ENCODE measurements around the gene TMEM208. TPM values are rescaled to one million over a fixed set of nuclear protein-coding genes. Genes with fewer than 3 reads are reported as not detected.

The TMEM208 gene
- total and polyA plus RNA-seq, 3 experiments from 2014 or later: 58.4 to 83.7 (median 69.5) TPM

DNA sequence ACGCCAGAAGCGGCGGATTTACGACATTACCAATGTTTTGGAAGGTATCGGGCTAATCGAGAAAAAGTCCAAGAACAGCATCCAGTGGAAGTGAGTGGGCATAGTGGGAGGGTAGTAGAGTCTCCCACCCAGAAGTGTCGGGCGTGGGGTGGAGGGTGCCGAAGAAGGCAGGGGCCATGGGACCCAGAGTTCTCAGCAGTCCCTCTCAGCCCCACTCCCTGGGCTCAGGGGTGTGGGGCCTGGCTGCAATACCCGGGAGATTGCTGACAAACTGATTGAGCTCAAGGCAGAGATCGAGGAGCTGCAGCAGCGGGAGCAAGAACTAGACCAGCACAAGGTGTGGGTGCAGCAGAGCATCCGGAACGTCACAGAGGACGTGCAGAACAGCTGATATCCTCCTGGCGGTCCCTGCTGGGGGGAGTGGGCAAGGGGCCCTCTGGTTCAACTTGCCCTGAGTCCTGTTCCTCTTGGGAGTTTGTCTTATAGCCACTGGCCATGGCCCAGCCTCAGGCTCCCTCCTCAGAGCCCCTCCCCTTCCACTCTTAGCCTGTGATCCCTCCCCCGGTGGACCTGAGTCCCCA is 34.1 kb upstream of the TMEM208 start:
- no peak for DNase-seq
- no peaks in the 10 kb centered on the region for H3K9me3 Mint-ChIP-seq
- Histone ChIP-seq H3K36me3 (ENCODE audit: insufficient read depth, low read length) (peaks cover 37% of the 10 kb centered on the region), H3K4me3 (ENCODE audit: low read length) (peak overlapping the region; percentile 84), H3K9me3 (ENCODE audit: low read length) (no peaks in the 10 kb centered on the region), H3K27me3 (ENCODE audit: insufficient read depth, low read length, poor library complexity, severe bottlenecking) (no peaks in the 10 kb centered on the region), H3K27ac (ENCODE audit: low read depth, low read length) (peak overlapping the region; percentile 81), H3K4me1 (ENCODE audit: insufficient read depth, low read length) (peaks cover 24% of the 10 kb centered on the region)
- H3K4me1 Mint-ChIP-seq: peaks cover 34 to 56% (median 52%) of the 10 kb centered on the region in 3 donors
- no peaks in the 10 kb centered on the region for H3K27me3 Mint-ChIP-seq
- peak overlapping the region; percentile 84 to 95 (median 91) for H3K4me3 Mint-ChIP-seq
- ChIA-PET CTCF (interaction anchor here (0.6 to 1.7 kb wide), 6 partner anchors 30 to 177 kb away, joined by 3 to 8 read pairs (median 3); partner anchors contain the start of gene SLC9A5), POLR2A (interaction anchor here (1.3 to 1.5 kb wide), 2 partner anchors 52 to 165 kb away, joined by 4 to 9 read pairs; no protein-coding TSS in a partner anchor)
- H3K27ac Mint-ChIP-seq: peak overlapping the region; percentile 79 to 98 (median 92)
- H3K36me3 Mint-ChIP-seq: peaks cover 8 to 53% (median 11%) of the 10 kb centered on the region in 3 donors

DNA sequence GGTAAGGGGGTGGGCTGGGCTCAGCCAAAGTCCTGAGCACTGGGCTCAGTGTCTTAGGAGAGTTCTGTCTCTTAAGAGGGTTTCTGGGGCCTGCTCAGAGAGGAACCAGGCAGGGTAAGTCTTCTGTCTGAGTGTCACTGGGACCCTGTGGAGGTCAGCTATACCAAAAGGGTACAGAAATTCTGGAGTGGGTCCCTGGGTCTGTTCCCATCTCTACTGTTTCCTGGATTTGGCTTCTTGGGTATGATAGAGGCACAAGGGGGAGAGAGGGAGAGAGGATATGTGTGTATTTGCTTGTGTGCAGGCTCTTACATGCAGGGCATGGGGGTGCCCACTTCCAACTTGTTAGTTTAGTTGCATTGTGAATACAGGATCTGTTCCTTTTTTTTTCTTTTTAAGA is 33.4 kb upstream of the TMEM208 start:
- Histone ChIP-seq H3K4me1 (ENCODE audit: insufficient read depth, low read length) (peaks cover 24% of the 10 kb centered on the region), H3K36me3 (ENCODE audit: insufficient read depth, low read length) (peaks cover 42% of the 10 kb centered on the region), H3K9me3 (ENCODE audit: low read length) (no peaks in the 10 kb centered on the region), H3K4me3 (ENCODE audit: low read length) (peak overlapping the region; percentile 84), H3K27me3 (ENCODE audit: insufficient read depth, low read length, poor library complexity, severe bottlenecking) (no peaks in the 10 kb centered on the region), H3K27ac (ENCODE audit: low read depth, low read length) (peak overlapping the region; percentile 81)
- no peak for DNase-seq
- CTCF ChIA-PET: interaction anchor here (0.9 to 1.9 kb wide), 4 partner anchors 9 to 177 kb away, joined by 3 to 8 read pairs (median 5); no protein-coding TSS in a partner anchor
- peaks cover 8 to 59% (median 11%) of the 10 kb centered on the region in 3 donors for H3K36me3 Mint-ChIP-seq
- H3K27me3 Mint-ChIP-seq: no peaks in the 10 kb centered on the region
- peak overlapping the region in 7 of 8 donors; percentile 79 to 98 (median 92) for H3K27ac Mint-ChIP-seq
- POLR2A ChIA-PET: interaction anchor here (1.3 to 1.5 kb wide), 2 partner anchors 51 to 165 kb away, joined by 4 to 9 read pairs; no protein-coding TSS in a partner anchor
- no peaks in the 10 kb centered on the region for H3K9me3 Mint-ChIP-seq
- peak overlapping the region; percentile 84 to 95 (median 91) for H3K4me3 Mint-ChIP-seq
- H3K4me1 Mint-ChIP-seq: peaks cover 34 to 62% (median 52%) of the 10 kb centered on the region in 3 donors

DNA sequence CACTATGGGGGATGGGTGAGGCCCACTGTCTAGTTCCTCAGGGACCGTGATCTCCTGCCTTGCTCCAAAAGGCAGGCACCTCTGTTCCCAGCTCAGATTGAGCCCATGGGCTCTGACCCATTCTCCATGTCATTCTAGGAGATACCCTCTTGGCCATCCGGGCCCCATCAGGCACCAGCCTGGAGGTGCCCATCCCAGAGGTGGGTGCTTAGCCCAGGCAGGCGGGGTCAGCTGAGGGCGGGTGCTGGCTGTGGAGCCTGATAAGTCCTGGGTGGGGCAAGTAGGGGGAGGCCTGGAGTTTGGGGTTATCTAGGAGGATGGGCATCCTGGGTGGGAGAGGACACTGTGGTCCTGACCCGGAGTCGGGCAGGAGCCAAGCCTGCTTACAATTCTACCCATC is 32.7 kb upstream of the TMEM208 start:
- Histone ChIP-seq H3K4me3 (ENCODE audit: low read length) (no peak overlapping the region), H3K27ac (ENCODE audit: low read depth, low read length) (no peak overlapping the region), H3K9me3 (ENCODE audit: low read length) (no peaks in the 10 kb centered on the region), H3K27me3 (ENCODE audit: insufficient read depth, low read length, poor library complexity, severe bottlenecking) (no peaks in the 10 kb centered on the region), H3K4me1 (ENCODE audit: insufficient read depth, low read length) (peaks cover 24% of the 10 kb centered on the region), H3K36me3 (ENCODE audit: insufficient read depth, low read length) (peaks cover 42% of the 10 kb centered on the region)
- ChIA-PET CTCF (interaction anchor here (1.3 to 1.9 kb wide), 3 partner anchors 9 to 53 kb away, joined by 3 to 8 read pairs (median 6); partner anchors contain the start of gene FHOD1), POLR2A (no interaction called here)
- peaks cover 34 to 62% (median 52%) of the 10 kb centered on the region in 3 donors for H3K4me1 Mint-ChIP-seq
- H3K27ac Mint-ChIP-seq: peak overlapping the region in 6 of 8 donors; percentile 79 to 96 (median 92)
- DNase-seq: no peak
- peak overlapping the region; percentile 44 to 95 (median 90) for H3K4me3 Mint-ChIP-seq
- H3K9me3 Mint-ChIP-seq: no peaks in the 10 kb centered on the region
- H3K36me3 Mint-ChIP-seq: peaks cover 8 to 60% (median 11%) of the 10 kb centered on the region in 3 donors
- no peaks in the 10 kb centered on the region for H3K27me3 Mint-ChIP-seq

DNA sequence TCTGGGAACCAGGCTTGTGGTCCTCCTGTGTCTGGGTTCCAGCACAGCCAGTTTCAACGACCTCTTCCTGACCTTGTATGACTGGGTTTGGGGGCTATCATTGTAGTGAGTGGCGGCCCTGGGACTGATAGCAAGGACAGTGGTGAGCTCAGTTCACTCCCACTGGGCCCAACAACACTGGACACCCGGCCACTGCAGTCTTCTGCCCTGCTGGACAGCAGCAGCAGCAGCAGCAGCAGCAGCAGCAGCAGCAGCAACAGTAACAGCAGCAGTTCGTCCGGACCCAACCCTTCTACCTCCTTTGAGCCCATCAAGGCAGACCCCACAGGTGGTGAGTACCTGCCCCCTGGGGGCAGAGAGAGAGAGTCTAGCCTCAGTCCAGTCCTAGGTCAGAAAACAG is 31.3 kb upstream of the TMEM208 start:
- peaks cover 42% of the 10 kb centered on the region for H3K36me3 ChIP-seq (ENCODE audit: insufficient read depth, low read length)
- CTCF ChIA-PET: no interaction called here
- no peak overlapping the region for H3K4me3 ChIP-seq (ENCODE audit: low read length)
- H3K27ac ChIP-seq (ENCODE audit: low read depth, low read length): no peak overlapping the region
- peaks cover 24% of the 10 kb centered on the region for H3K4me1 ChIP-seq (ENCODE audit: insufficient read depth, low read length)
- H3K9me3 ChIP-seq (ENCODE audit: low read length): no peaks in the 10 kb centered on the region
- H3K4me1 Mint-ChIP-seq: peaks cover 34 to 62% (median 52%) of the 10 kb centered on the region in 3 donors
- H3K27ac Mint-ChIP-seq: peak overlapping the region in 4 of 8 donors; percentile 23 to 91 (median 72)
- H3K9me3 Mint-ChIP-seq: no peaks in the 10 kb centered on the region
- POLR2A ChIA-PET: no interaction called here
- H3K4me3 Mint-ChIP-seq: no peak overlapping the region
- DNase-seq: no peak
- H3K36me3 Mint-ChIP-seq: peaks cover 8 to 71% (median 11%) of the 10 kb centered on the region in 3 donors
- no peaks in the 10 kb centered on the region for H3K27me3 ChIP-seq (ENCODE audit: insufficient read depth, low read length, poor library complexity, severe bottlenecking)
- H3K27me3 Mint-ChIP-seq: no peaks in the 10 kb centered on the region

DNA sequence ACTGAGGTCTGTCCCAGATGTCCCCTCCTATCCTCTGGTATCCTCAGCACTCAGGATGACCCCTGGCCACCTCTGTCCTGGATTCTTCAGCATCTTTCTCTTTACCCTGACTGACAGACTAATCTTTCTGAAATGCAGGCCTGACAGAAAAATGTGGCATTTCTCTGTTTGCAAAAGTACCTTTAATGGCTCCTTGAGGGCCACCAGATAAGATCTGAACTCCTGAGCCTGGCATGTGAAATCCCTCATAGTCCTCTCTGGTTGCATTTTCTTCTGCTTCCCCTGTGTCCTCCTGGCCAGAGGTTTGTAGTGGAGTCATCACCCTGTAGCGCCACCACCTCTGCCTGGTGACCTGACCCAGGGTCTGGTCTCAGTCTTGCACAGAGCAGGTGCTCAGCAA is 30.0 kb upstream of the TMEM208 start:
- Histone ChIP-seq H3K4me1 (ENCODE audit: insufficient read depth, low read length) (peaks cover 16% of the 10 kb centered on the region), H3K36me3 (ENCODE audit: insufficient read depth, low read length) (peaks cover 42% of the 10 kb centered on the region), H3K9me3 (ENCODE audit: low read length) (no peaks in the 10 kb centered on the region), H3K4me3 (ENCODE audit: low read length) (no peak overlapping the region), H3K27me3 (ENCODE audit: insufficient read depth, low read length, poor library complexity, severe bottlenecking) (no peaks in the 10 kb centered on the region), H3K27ac (ENCODE audit: low read depth, low read length) (no peak overlapping the region)
- ChIA-PET POLR2A (no interaction called here), CTCF (interaction anchor here (1.5 kb wide), 2 partner anchors 8 to 12 kb away, joined by 3 to 5 read pairs; no protein-coding TSS in a partner anchor)
- H3K9me3 Mint-ChIP-seq: no peaks in the 10 kb centered on the region
- DNase-seq: no peak
- peak overlapping the region in 1 of 7 donors; percentile 49 for H3K4me3 Mint-ChIP-seq
- peaks cover 8 to 80% (median 11%) of the 10 kb centered on the region in 3 donors for H3K36me3 Mint-ChIP-seq
- H3K27me3 Mint-ChIP-seq: no peaks in the 10 kb centered on the region
- H3K4me1 Mint-ChIP-seq: peaks cover 27 to 55% (median 45%) of the 10 kb centered on the region in 3 donors
- peak overlapping the region in 2 of 8 donors; percentile 29 to 70 for H3K27ac Mint-ChIP-seq

DNA sequence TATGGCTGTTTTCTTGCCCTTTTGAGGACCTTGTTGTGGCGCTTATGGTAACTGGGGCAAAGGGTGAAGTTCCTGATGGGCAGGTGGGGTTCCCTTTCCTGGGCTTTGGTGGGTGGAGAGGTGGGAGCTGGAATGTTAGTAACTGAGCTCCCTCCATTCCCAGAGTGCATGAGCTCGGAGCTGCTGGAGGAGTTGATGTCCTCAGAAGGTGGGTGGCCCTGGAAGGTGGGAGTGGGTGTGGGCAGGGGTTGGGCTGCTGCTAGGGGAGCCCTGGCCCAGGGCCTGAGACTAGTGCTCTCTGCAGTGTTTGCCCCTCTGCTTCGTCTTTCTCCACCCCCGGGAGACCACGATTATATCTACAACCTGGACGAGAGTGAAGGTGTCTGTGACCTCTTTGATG is 29.2 kb upstream of the TMEM208 start:
- no peak overlapping the region for H3K27ac ChIP-seq (ENCODE audit: low read depth, low read length)
- H3K36me3 ChIP-seq (ENCODE audit: insufficient read depth, low read length): peaks cover 42% of the 10 kb centered on the region
- Mint-ChIP-seq H3K9me3 (no peaks in the 10 kb centered on the region), H3K4me3 (no peak overlapping the region), H3K27ac (no peak overlapping the region), H3K36me3 (peaks cover 8 to 82% (median 11%) of the 10 kb centered on the region in 3 donors), H3K27me3 (no peaks in the 10 kb centered on the region), H3K4me1 (peaks cover 23 to 49% (median 40%) of the 10 kb centered on the region in 3 donors)
- CTCF ChIA-PET: interaction anchor here (0.9 to 1.5 kb wide), 6 partner anchors 9 to 244 kb away, joined by 3 to 5 read pairs (median 3); partner anchors contain the start of gene FHOD1
- H3K4me3 ChIP-seq (ENCODE audit: low read length): no peak overlapping the region
- no peaks in the 10 kb centered on the region for H3K9me3 ChIP-seq (ENCODE audit: low read length)
- peaks cover 13% of the 10 kb centered on the region for H3K4me1 ChIP-seq (ENCODE audit: insufficient read depth, low read length)
- DNase-seq: no peak
- POLR2A ChIA-PET: no interaction called here
- H3K27me3 ChIP-seq (ENCODE audit: insufficient read depth, low read length, poor library complexity, severe bottlenecking): no peaks in the 10 kb centered on the region

DNA sequence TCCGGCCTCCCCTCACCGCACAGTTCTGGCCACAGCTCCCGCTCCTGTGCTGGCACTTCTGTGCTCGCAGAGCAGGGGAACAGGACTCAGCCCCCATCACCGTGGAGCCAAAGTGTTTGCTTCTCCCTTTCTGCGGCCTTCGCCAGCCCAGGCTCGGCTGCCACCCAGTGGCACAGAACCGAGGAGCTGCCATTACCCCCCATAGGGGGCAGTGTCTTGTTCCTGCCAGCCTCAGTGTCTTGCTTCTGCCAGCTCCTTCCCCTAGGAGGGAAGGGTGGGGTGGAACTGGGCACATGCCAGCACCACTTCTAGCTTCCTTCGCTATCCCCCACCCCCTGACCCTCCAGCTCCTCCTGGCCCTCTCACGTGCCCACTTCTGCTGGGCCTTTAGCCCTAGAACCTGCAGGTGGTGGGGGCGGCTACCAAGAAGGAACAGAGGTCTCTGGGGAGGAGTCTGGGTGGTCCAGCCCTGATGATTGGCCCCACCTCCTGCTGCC is 28.6 kb upstream of the TMEM208 start:
- no peaks in the 10 kb centered on the region for H3K27me3 ChIP-seq (ENCODE audit: insufficient read depth, low read length, poor library complexity, severe bottlenecking)
- ChIA-PET CTCF (interaction anchor here (0.9 to 1.5 kb wide), 5 partner anchors 9 to 245 kb away, joined by 3 to 4 read pairs (median 3); partner anchors contain the start of gene FHOD1), POLR2A (no interaction called here)
- peaks cover 7% of the 10 kb centered on the region for H3K4me1 ChIP-seq (ENCODE audit: insufficient read depth, low read length)
- H3K36me3 Mint-ChIP-seq: peaks cover 8 to 84% (median 11%) of the 10 kb centered on the region in 3 donors
- no peaks in the 10 kb centered on the region for H3K27me3 Mint-ChIP-seq
- peaks cover 42% of the 10 kb centered on the region for H3K36me3 ChIP-seq (ENCODE audit: insufficient read depth, low read length)
- H3K4me3 ChIP-seq (ENCODE audit: low read length): no peak overlapping the region
- H3K4me3 Mint-ChIP-seq: peak overlapping the region in 1 of 7 donors; percentile 7
- peaks cover 19 to 43% (median 34%) of the 10 kb centered on the region in 3 donors for H3K4me1 Mint-ChIP-seq
- no peaks in the 10 kb centered on the region for H3K9me3 ChIP-seq (ENCODE audit: low read length)
- peak overlapping the region in 3 of 8 donors; percentile 45 to 79 (median 67) for H3K27ac Mint-ChIP-seq
- no peaks in the 10 kb centered on the region for H3K9me3 Mint-ChIP-seq
- H3K27ac ChIP-seq (ENCODE audit: low read depth, low read length): no peak overlapping the region
- no peak for DNase-seq

All from CD8-positive, alpha-beta memory T cell (primary cell).